GM23248 (cell line): Measurements from ENCODE around the gene RAF1. TPM values are rescaled to one million over a fixed set of nuclear protein-coding genes. Genes with fewer than 3 reads are reported as not detected.

Experiments used
- DNase-seq: peaks from one replicate; pipeline ENCODE4 v3.0.0-alpha.2; 2015
- H2AFZ ChIP-seq: fragments of 200-600 bp; sonication (generic); 2 replicates; pipeline ENCODE4 v1.6.1; 2016; ENCODE audit warnings: antibody characterized with exemption
- H3F3A ChIP-seq: fragments of 200-600 bp; sonication (generic); 2 replicates; pipeline ENCODE4 v1.6.1; 2016; ENCODE audit warnings: mild to moderate bottlenecking, antibody characterized with exemption, mixed run types; ENCODE audit not compliant: insufficient read depth
- H3K27ac ChIP-seq: fragments of 200-600 bp; sonication (generic); 2 replicates; pipeline ENCODE4 v1.5.1; 2016; ENCODE audit warnings: mild to moderate bottlenecking
- H3K27me3 ChIP-seq: fragments of 200-600 bp; sonication (generic); replicated peaks from 2 replicates; pipeline ENCODE4 v1.6.1; 2016; ENCODE audit warnings: mild to moderate bottlenecking; ENCODE audit not compliant: insufficient read depth
- H3K36me3 ChIP-seq: fragments of 200-600 bp; sonication (generic); 2 replicates; pipeline ENCODE4 v1.6.1; 2016; ENCODE audit warnings: low read depth, mild to moderate bottlenecking
- H3K4me1 ChIP-seq: fragments of 200-600 bp; sonication (generic); 2 replicates; pipeline ENCODE4 v1.6.1; 2016; ENCODE audit warnings: mild to moderate bottlenecking; ENCODE audit not compliant: insufficient read depth
- H3K4me2 ChIP-seq: fragments of 200-600 bp; sonication (generic); one replicate; pipeline ENCODE4 v1.6.1; 2016; ENCODE audit warnings: mild to moderate bottlenecking; ENCODE audit not compliant: unreplicated experiment
- H3K4me3 ChIP-seq: fragments of 200-600 bp; sonication (generic); 2 replicates; pipeline ENCODE4 v1.5.1; 2016; ENCODE audit warnings: mild to moderate bottlenecking
- H3K79me2 ChIP-seq: fragments of 200-600 bp; sonication (generic); 2 replicates; pipeline ENCODE4 v1.6.1; 2016; ENCODE audit warnings: mild to moderate bottlenecking; ENCODE audit not compliant: insufficient read depth
- H3K9ac ChIP-seq: fragments of 200-600 bp; sonication (generic); 2 replicates; pipeline ENCODE4 v1.6.1; 2016; ENCODE audit warnings: mild to moderate bottlenecking
- H3K9me2 ChIP-seq: fragments of 200-600 bp; sonication (generic); 2 replicates; pipeline ENCODE4 v1.6.1; 2016; ENCODE audit warnings: mixed run types, mild to moderate bottlenecking, moderate library complexity; ENCODE audit not compliant: insufficient read depth
- H3K9me3 ChIP-seq: fragments of 200-600 bp; sonication (generic); one replicate; pipeline ENCODE4 v1.6.1; 2017; ENCODE audit warnings: low read depth
- H4K20me1 ChIP-seq: fragments of 200-600 bp; sonication (generic); 2 replicates; pipeline ENCODE4 v1.6.0; 2016; ENCODE audit not compliant: insufficient read depth
- EZH2 ChIP-seq: fragments of 200-600 bp; sonication (generic); IDR thresholded peaks from 2 replicates; pipeline ENCODE4 v1.6.1; 2018; ENCODE audit warnings: antibody characterized with exemption, mild to moderate bottlenecking; ENCODE audit not compliant: insufficient read depth, poor library complexity, severe bottlenecking
- EZH2phosphoT487 ChIP-seq: fragments of 200-600 bp; sonication (generic); IDR thresholded peaks from 2 replicates; pipeline ENCODE4 v1.6.1; 2018; ENCODE audit warnings: antibody characterized with exemption, moderate library complexity, mild to moderate bottlenecking, low read depth; ENCODE audit not compliant: insufficient read depth
- WGBS, 2 experiments: methylation state at CpG; one replicate each; pipeline ENCODE4 v1.1.6; 2015 to 2017; ENCODE audit warnings: low lambda C conversion rate in 2 of 2, low coverage in 1 of 2; ENCODE audit errors: missing lambda C conversion rate in 2 of 2; 5-methylcytosine and 5-hydroxymethylcytosine counted together
- in situ Hi-C: fragments of 300-500 bp; cut with MboI; formaldehyde crosslinking; loops from 2 replicates; pipeline ENCODE4 v1.15.0; 2020
- polyA plus RNA-seq: library from polyadenylated mRNA; unstranded; fragments of >200 nt; fragmentation: Nextera tagmentation; extraction: Ambion mirVana; gene quantifications from 2 replicates; pipeline ENCODE4 v1.2.1, GENCODE V29; 2016
- total RNA-seq: library from RNA; depleted of rRNA; stranded (reverse); fragments of >200 nt; shearing (Covaris generic); gene quantifications from 2 replicates; pipeline ENCODE4 v1.2.3, GENCODE V29; 2014

RAF1 gene
- total and polyA plus RNA-seq, 2 experiments from 2014 or later = 57.3 to 87.4 TPM

DNA sequence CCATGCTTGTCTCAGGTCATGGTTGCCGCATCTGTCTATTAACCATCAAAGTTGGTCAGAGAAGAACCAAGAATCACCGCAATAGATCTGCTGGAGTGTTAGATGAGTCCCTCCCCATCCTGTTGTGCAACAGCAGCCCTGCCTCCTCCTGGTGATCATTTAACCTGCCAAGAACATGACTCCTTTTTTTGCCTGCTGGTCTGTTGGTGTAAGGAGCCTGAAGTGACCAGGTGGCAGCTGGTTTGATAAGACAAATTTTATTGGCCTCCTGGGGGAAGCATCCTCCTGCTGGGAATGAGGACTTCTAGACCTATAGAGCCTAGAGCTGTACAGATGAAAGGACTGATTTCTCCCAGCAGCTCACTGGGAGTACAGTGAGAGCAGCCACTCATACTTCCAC is 43.5 kb upstream of the RAF1 start:
- no peak overlapping the region for H3K4me3 ChIP-seq
- WGBS, 2 experiments = 75% methylated on average over 2 of the region's 2 CpGs
- in situ Hi-C loops = no loop called here

GRCh38 chr3:12706504-12707253 is 42.8 kb upstream of the RAF1 start:
- H3K9me3 ChIP-seq = no peaks in the 10 kb centered on the region
- H3K9ac ChIP-seq = no peak overlapping the region
- H3K4me2 ChIP-seq = no peak overlapping the region
- no peak overlapping the region for H3K27ac ChIP-seq
- peaks cover 18% of the 10 kb centered on the region for H3F3A ChIP-seq
- in situ Hi-C loops = no loop called here
- no peak overlapping the region for H2AFZ ChIP-seq
- H3K4me3 ChIP-seq = no peak overlapping the region
- 71 to 72% methylated on average over 2 of the region's 2 CpGs for WGBS, 2 experiments
- H3K79me2 ChIP-seq = no peaks in the 10 kb centered on the region
- peak; percentile 85 for DNase-seq
- H3K27me3 ChIP-seq = no peaks in the 10 kb centered on the region
- H3K4me1 ChIP-seq = peaks cover 33% of the 10 kb centered on the region
- no peaks in the 10 kb centered on the region for H3K36me3 ChIP-seq
- H4K20me1 ChIP-seq = no peaks in the 10 kb centered on the region
- H3K9me2 ChIP-seq = no peaks in the 10 kb centered on the region
- no peak for TF ChIP-seq EZH2
- no peak for TF ChIP-seq EZH2phosphoT487

More for the DNA sequence above, 43.5 kb upstream of the RAF1 start:
- Histone ChIP-seq H4K20me1 (no peaks in the 10 kb centered on the region), H3K27ac (no peak overlapping the region), H3K27me3 (no peaks in the 10 kb centered on the region), H3K9me2 (no peaks in the 10 kb centered on the region), H2AFZ (no peak overlapping the region), H3K79me2 (no peaks in the 10 kb centered on the region), H3K4me2 (no peak overlapping the region), H3K4me1 (peaks cover 33% of the 10 kb centered on the region), H3K36me3 (no peaks in the 10 kb centered on the region), H3F3A (peaks cover 18% of the 10 kb centered on the region), H3K9ac (no peak overlapping the region), H3K9me3 (no peaks in the 10 kb centered on the region)
- DNase-seq = peak; percentile 52
- TF ChIP-seq EZH2phosphoT487 (no peak), EZH2 (no peak)

DNA sequence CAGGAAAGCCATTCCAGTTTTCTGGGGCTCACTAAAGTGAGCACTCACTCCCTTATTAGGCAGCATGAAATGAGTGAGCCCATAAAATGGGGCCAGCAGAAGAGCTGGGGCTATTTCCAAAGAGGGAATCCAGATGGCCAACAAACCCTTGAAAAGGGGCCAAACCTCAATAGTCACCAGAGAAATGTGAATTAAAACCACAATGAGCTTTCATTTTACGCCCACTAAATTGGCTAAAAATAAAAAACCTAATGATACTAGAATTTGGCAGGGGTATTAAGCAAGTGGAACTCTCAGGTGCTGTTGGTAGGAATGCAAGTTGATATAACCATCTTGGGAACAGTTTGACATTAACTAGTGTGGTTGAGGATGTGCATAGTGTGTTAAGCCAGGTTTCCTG is 42.1 kb upstream of the RAF1 start:
- H2AFZ ChIP-seq = no peak overlapping the region
- in situ Hi-C loops = no loop called here
- H3K9me2 ChIP-seq = no peaks in the 10 kb centered on the region
- H3K27me3 ChIP-seq = no peaks in the 10 kb centered on the region
- no peak overlapping the region for H3K4me2 ChIP-seq
- no peaks in the 10 kb centered on the region for H3K36me3 ChIP-seq
- H3F3A ChIP-seq = peaks cover 18% of the 10 kb centered on the region
- H3K27ac ChIP-seq = no peak overlapping the region
- no peaks in the 10 kb centered on the region for H3K9me3 ChIP-seq
- peaks cover 33% of the 10 kb centered on the region for H3K4me1 ChIP-seq
- H3K9ac ChIP-seq = no peak overlapping the region
- 0% methylated on average over 1 of the region's 1 CpG for WGBS, 2 experiments
- H3K4me3 ChIP-seq = no peak overlapping the region
- DNase-seq = peak; percentile 89
- no peaks in the 10 kb centered on the region for H3K79me2 ChIP-seq
- TF ChIP-seq EZH2 = no peak
- TF ChIP-seq EZH2phosphoT487 = peak; percentile 40; the same call in 1 of the 2 replicates
- no peaks in the 10 kb centered on the region for H4K20me1 ChIP-seq

DNA sequence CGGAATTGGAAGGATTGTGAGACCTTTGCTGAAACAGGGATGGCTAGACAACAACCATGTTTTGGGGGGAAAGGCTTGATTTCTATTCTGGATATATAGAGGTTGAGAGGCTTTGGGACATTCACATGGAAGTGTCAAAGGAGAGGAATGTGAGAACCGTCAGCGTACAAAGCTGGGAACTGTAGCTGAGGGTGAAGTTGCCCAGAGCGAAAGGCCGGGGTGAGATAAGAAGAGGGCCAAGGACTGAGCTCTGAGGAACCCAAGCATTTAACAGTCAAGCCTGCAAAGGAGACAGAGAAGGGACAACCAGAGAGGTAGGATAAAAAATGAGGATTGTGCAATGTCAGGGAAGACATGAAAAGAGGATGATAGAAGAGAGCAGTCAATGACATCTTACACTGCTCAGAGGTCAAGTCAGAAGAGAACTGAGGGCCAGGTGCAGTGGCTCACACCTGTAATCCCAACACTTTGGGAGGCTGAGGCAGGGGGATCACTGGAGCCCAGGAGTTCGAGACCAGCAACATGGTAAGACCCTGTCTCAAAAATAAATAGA is 41.5 kb upstream of the RAF1 start:
- Histone ChIP-seq H3K9me2 (no peaks in the 10 kb centered on the region), H3K4me3 (no peak overlapping the region), H4K20me1 (no peaks in the 10 kb centered on the region), H3K9ac (no peak overlapping the region), H2AFZ (no peak overlapping the region), H3K9me3 (no peaks in the 10 kb centered on the region), H3K4me1 (peaks cover 33% of the 10 kb centered on the region), H3K36me3 (no peaks in the 10 kb centered on the region), H3K27ac (no peak overlapping the region), H3K27me3 (no peaks in the 10 kb centered on the region), H3F3A (peaks cover 18% of the 10 kb centered on the region), H3K79me2 (no peaks in the 10 kb centered on the region), H3K4me2 (no peak overlapping the region)
- 84 to 85% methylated on average over 6 of the region's 6 CpGs for WGBS, 2 experiments
- DNase-seq = no peak
- in situ Hi-C loops = no loop called here
- no peak for TF ChIP-seq EZH2
